ENCODE data around the gene FBXO30. TPM values are rescaled to one million over a fixed set of nuclear protein-coding genes. Genes with fewer than 3 reads are reported as not detected.

Gene FBXO30
- total and polyA plus RNA-seq, 10 of the 15 experiments (the other 5 are each of a cell fraction or from before 2014, with no cell fraction given), result 1.7 to 6.9 (median 5.3) TPM

- TF ChIP-seq CHD1 (IDR thresholded peaks at IDR 0.05; ENCODE audit: low read depth, low read length), result no peak
- TF ChIP-seq MLLT1 (IDR thresholded peaks at IDR 0.05), result no peak
- TF ChIP-seq CEBPZ (IDR thresholded peaks at IDR 0.05; ENCODE audit: low read depth, low read length), result no peak
- no peak for TF ChIP-seq CEBPB (IDR thresholded peaks at IDR 0.05; ENCODE audit: borderline replicate concordance in 1 of 2, low read depth in 2 of 2, low read length in 2 of 2)
These were observed 62.0 kb downstream of the FBXO30 start (continued) for GRCh38 chr6:145752638-145753037.

- RAD21 ChIA-PET (ENCODE audit: unreplicated experiment), result no interaction called here
- Histone ChIP-seq H3K27ac (ENCODE audit: control insufficient read depth, insufficient read depth) (no peak overlapping the region), H3K79me2 (ENCODE audit: control insufficient read depth, insufficient read depth, low read length) (no peaks in the 10 kb centered on the region), H3K4me2 (ENCODE audit: control insufficient read depth, insufficient read depth) (peak overlapping the region; percentile 19; the same call in 1 of the 2 replicates), H3K9ac (ENCODE audit: control insufficient read depth, insufficient read depth, low read length) (no peak overlapping the region), H3K27me3 (replicated peaks in 1 of 2; ENCODE audit: control insufficient read depth in 2 of 2, insufficient read depth in 2 of 2, low read length in 1 of 2) (no peaks in the 10 kb centered on the region), H3K36me3 (ENCODE audit: control insufficient read depth in 2 of 2, insufficient read depth in 2 of 2, low read length in 1 of 2) (no peaks in the 10 kb centered on the region), H4K20me1 (ENCODE audit: control insufficient read depth, insufficient read depth) (no peaks in the 10 kb centered on the region), H2AFZ (ENCODE audit: control insufficient read depth, low read depth, low read length) (peak overlapping the region; percentile 51), H3K4me1 (ENCODE audit: control insufficient read depth, insufficient read depth, low read length) (no peaks in the 10 kb centered on the region; the same call in 1 of the 2 replicates), H3K4me3 (no peak overlapping the region), H3K9me3 (replicated peaks; ENCODE audit: control insufficient read depth, insufficient read depth, low read length) (no peaks in the 10 kb centered on the region)
- DNase-seq (ENCODE audit: low read depth, low spot score) (no peak), FAIRE-seq (no peak), ATAC-seq (peak; percentile 94)
- POLR2A ChIA-PET, result interaction anchor here (1.0 kb wide), 1 partner anchor 11 kb away, joined by 3 read pairs; no protein-coding TSS in a partner anchor
- CTCF ChIA-PET, result no interaction called here
- in situ Hi-C loops (cut with MboI) (no loop called here), intact Hi-C loops (cut with micrococcal nuclease; ENCODE audit: unreplicated experiment) (loop anchor here (5.0 kb wide), 1 partner anchor 53 kb away; no protein-coding TSS in a partner anchor)
- 100% methylated on average over 1 of the region's 1 CpG for WGBS (ENCODE audit: insufficient coverage, insufficient replicate concordance, low lambda C conversion rate, missing lambda C conversion rate)
- BruUV-seq (replicated peaks), result no TSS peak
- SMC1A ChIA-PET (ENCODE audit: uncharacterized antibody, unreplicated experiment), result no interaction called here
- TF ChIP-seq STAT3 (IDR thresholded peaks at IDR 0.05; ENCODE audit: low read depth, low read length) (no peak), NBN (IDR thresholded peaks at IDR 0.05) (0 out of 2 replicates have a peak, but pooled peaks have one; percentile 14), BACH1 (IDR thresholded peaks at IDR 0.05; ENCODE audit: borderline replicate concordance) (peak; percentile 99), HDGF (IDR thresholded peaks at IDR 0.05) (no peak), CBX3 (IDR thresholded peaks at IDR 0.05; ENCODE audit: borderline replicate concordance, low read depth) (no peak), PRDM15 (CRISPR knock-in tag; IDR thresholded peaks at IDR 0.05) (no peak), BCL11A (IDR thresholded peaks at IDR 0.05; ENCODE audit: low read depth, low read length) (0 out of 2 replicates have a peak, but pooled peaks have one; percentile 35), STAT1 (conservative IDR thresholded peaks at IDR 0.05) (no peak), MTA3 (IDR thresholded peaks at IDR 0.05; ENCODE audit: borderline replicate concordance, low read length) (no peak), SMARCA5 (IDR thresholded peaks at IDR 0.05) (0 out of 2 replicates have a peak, but pooled peaks have one; percentile 24), BRCA1 (IDR thresholded peaks at IDR 0.05; ENCODE audit: low read depth, low read length) (no peak), NFIC (IDR thresholded peaks at IDR 0.05; ENCODE audit: low read depth, low read length) (no peak), JUNB (IDR thresholded peaks at IDR 0.05) (0 out of 2 replicates have a peak, but pooled peaks have one; percentile 22)
These were observed 65.0 kb downstream of the FBXO30 start for GRCh38 chr6:145749632-145750031.
